T-cell (primary cell): ENCODE measurements around the gene ENDOG. TPM values are rescaled to one million over a fixed set of nuclear protein-coding genes. Genes with fewer than 3 reads are reported as not detected.

ENCODE experiments used
- ATAC-seq, 4 experiments: fragments of 200-7000 bp in 3 of 4; fragments of 150-1000 bp in 1 of 4; cut with Tn5 transposase; replicated peaks in 1 of 4; 1 replicate in 3 of 4; 2 replicates in 1 of 4; pipeline ENCODE4 v1.10.0; 2021; ENCODE audit warnings: moderate library complexity in 3 of 4, mild to moderate bottlenecking in 2 of 4, moderate number of reproducible peaks in 1 of 4
- CTCF ChIA-PET, 2 donors: fragments of 300-600 bp; sonication (Branson Sonifier 250); formaldehyde crosslinking; loops; one replicate each; lab custom pipeline; 2022; ENCODE audit warnings: antibody characterized with exemption in 2 of 2; lab: Charles Lee
- POLR2A ChIA-PET, 2 donors: fragments of 300-600 bp; sonication (Branson Sonifier 250); formaldehyde crosslinking; loops; one replicate each; lab custom pipeline; 2022; ENCODE audit warnings: antibody characterized with exemption in 2 of 2; lab: Charles Lee
- DNase-seq, 35 experiments: peaks; one replicate each; pipeline versions ENCODE4 v3.0.0 to v3.0.0-alpha.2; 2013 to 2023
- H3K27ac ChIP-seq: one replicate; pipeline ENCODE4 v1.5.1; 2013; ENCODE audit warnings: low read length
- H3K27me3 ChIP-seq, 2 experiments: replicated peaks in 1 of 2; 1 replicate in 1 of 2; 2 replicates in 1 of 2; pipeline versions ENCODE4 v1.6.1 to v1.7.0; 2013; ENCODE audit warnings: low read length in 1 of 2, mixed read lengths in 1 of 2; ENCODE audit not compliant: control insufficient read depth in 2 of 2, insufficient read depth in 2 of 2; ENCODE audit errors: extremely low read depth in 1 of 2
- H3K36me3 ChIP-seq, 2 donors: 1 replicate in 1 of 2; 2 replicates in 1 of 2; pipeline versions ENCODE4 v1.6.1 to v1.7.0; 2013; ENCODE audit warnings: low read length in 1 of 2; ENCODE audit not compliant: control insufficient read depth in 2 of 2, insufficient read depth in 1 of 2; ENCODE audit errors: extremely low read depth in 1 of 2
- H3K4me1 ChIP-seq, 2 experiments: 1 replicate in 1 of 2; 2 replicates in 1 of 2; pipeline versions ENCODE4 v1.6.1 to v1.7.0; 2013; ENCODE audit warnings: low read length in 2 of 2, mixed read lengths in 1 of 2; ENCODE audit not compliant: insufficient read depth in 2 of 2, control insufficient read depth in 1 of 2; ENCODE audit errors: extremely low read depth in 1 of 2
- H3K4me3 ChIP-seq, 2 donors: 1 replicate in 1 of 2; 2 replicates in 1 of 2; pipeline versions ENCODE4 v1.5.1 to v1.7.0; 2013; ENCODE audit warnings: mild to moderate bottlenecking in 2 of 2, low read length in 1 of 2, moderate library complexity in 1 of 2; ENCODE audit not compliant: control insufficient read depth in 1 of 2; ENCODE audit errors: extremely low read depth in 1 of 2
- H3K9me3 ChIP-seq: 2 replicates; pipeline ENCODE4 v1.7.0; 2013
- H3K27ac Mint-ChIP-seq, 2 donors: one replicate each; pipeline ENCODE4 v1.8.0; 2020 to 2021; ENCODE audit warnings: mild to moderate bottlenecking in 2 of 2, mixed read lengths in 2 of 2
- H3K27me3 Mint-ChIP-seq, 2 donors: one replicate each; pipeline ENCODE4 v1.8.0; 2021 to 2022; ENCODE audit warnings: mixed read lengths in 2 of 2
- H3K36me3 Mint-ChIP-seq: one replicate; pipeline ENCODE4 v1.8.0; 2021; ENCODE audit warnings: mixed read lengths
- H3K4me1 Mint-ChIP-seq, 3 donors: one replicate each; pipeline ENCODE4 v1.8.0; 2020 to 2022; ENCODE audit warnings: mixed read lengths in 3 of 3, mild to moderate bottlenecking in 1 of 3
- H3K4me3 Mint-ChIP-seq, 3 donors: one replicate each; pipeline ENCODE4 v1.8.0; 2020 to 2022; ENCODE audit warnings: mild to moderate bottlenecking in 3 of 3, mixed read lengths in 3 of 3, moderate library complexity in 3 of 3
- H3K9me3 Mint-ChIP-seq, 3 donors: one replicate each; pipeline ENCODE4 v1.8.0; 2020 to 2022; ENCODE audit warnings: mixed read lengths in 3 of 3
- WGBS: methylation state at CpG from one replicate; pipeline ENCODE4 v1.1.5; 2013; ENCODE audit warnings: missing lambda C conversion rate; ENCODE audit not compliant: insufficient coverage; 5-methylcytosine and 5-hydroxymethylcytosine counted together
- total RNA-seq, 35 experiments: library from RNA in 6 of 35; stranded (reverse) in 6 of 35; fragments of 120-200 nt in 1 of 35; gene quantifications; one replicate each; pipeline versions ENCODE4 v1.2.1 to v1.2.4 and lab custom pipeline; 2013 to 2026

The ENDOG gene
- total RNA-seq, 5 donors from 2014 or later (not counting 1 experiment from before 2014, with no cell fraction given) = 11.3 to 31.1 (median 25.1) TPM

GRCh38 chr9:128786681-128787601, 31.4 kb upstream of the ENDOG start, which contains the start of gene TBC1D13:
Gene TBC1D13, plus strand, starts transcription at chr9:128787253. Its CDS starts 101 bp downstream, at chr9:128787354.
- peak; percentile 77 to 94 (median 88) for DNase-seq
- Mint-ChIP-seq H3K4me1 (peaks cover 16 to 28% (median 21%) of the 10 kb centered on the region in 3 donors), H3K36me3 (peaks cover 10% of the 10 kb centered on the region), H3K4me3 (peak within 1 kb of the TSS; percentile 89 to 97 (median 91)), H3K9me3 (no peaks in the 10 kb centered on the region), H3K27ac (peak within 1 kb of the TSS; percentile 91 to 92), H3K27me3 (no peaks in the 10 kb centered on the region)
- H3K36me3 ChIP-seq = peaks cover 13 to 23% of the 10 kb centered on the region in 2 donors
- peak; percentile 95 to 97 (median 96) for ATAC-seq
- H3K27me3 ChIP-seq = no peaks in the 10 kb centered on the region
- no peaks in the 10 kb centered on the region for H3K9me3 ChIP-seq
- CTCF ChIA-PET = interaction anchor here in 1 of 2 donors (0.7 kb wide), 1 partner anchor 1003 kb away, joined by 3 read pairs; no protein-coding TSS in a partner anchor
- peak within 1 kb of the TSS; percentile 73 for H3K27ac ChIP-seq
- peak within 1 kb of the TSS; percentile 84 to 96 for H3K4me3 ChIP-seq
- POLR2A ChIA-PET = no interaction called here
- peaks cover 10 to 24% of the 10 kb centered on the region in 2 experiments for H3K4me1 ChIP-seq
- 8% methylated on average over 61 of the region's 64 CpGs for WGBS

DNA sequence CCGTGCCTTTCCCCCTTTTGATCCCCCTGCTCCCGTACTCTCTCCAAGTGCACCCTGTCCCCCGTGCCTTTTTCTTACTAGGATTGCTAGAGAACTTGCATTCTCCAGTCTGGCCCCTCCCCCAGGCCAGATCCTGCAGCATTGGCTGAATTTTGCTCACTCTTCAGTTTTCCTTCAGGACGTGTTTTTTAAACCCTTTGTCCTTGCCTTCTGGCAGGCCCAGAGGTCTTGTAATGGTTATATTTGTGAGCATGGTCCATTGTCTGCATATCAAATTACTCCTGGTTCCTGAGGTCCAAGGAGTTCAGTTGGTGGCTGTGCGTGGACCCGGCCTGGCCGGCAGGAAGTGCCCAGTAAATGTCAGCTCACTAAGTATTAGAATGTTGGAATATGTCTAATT, 30.6 kb upstream of the ENDOG start:
- peaks cover 10 to 24% of the 10 kb centered on the region in 2 experiments for H3K4me1 ChIP-seq
- H3K4me3 Mint-ChIP-seq = peak overlapping the region; percentile 89 to 97 (median 91)
- CTCF ChIA-PET = interaction anchor here in 1 of 2 donors (2.0 kb wide), 1 partner anchor 17 kb away, joined by 4 read pairs; no protein-coding TSS in a partner anchor
- H3K27me3 ChIP-seq = no peaks in the 10 kb centered on the region
- ATAC-seq = peak in 1 of 4 experiments; percentile 4
- no peaks in the 10 kb centered on the region for H3K27me3 Mint-ChIP-seq
- peak overlapping the region; percentile 84 to 96 for H3K4me3 ChIP-seq
- peaks cover 15 to 30% of the 10 kb centered on the region in 2 donors for H3K36me3 ChIP-seq
- no peaks in the 10 kb centered on the region for H3K9me3 ChIP-seq
- H3K4me1 Mint-ChIP-seq = peaks cover 16 to 29% (median 21%) of the 10 kb centered on the region in 3 donors
- peak overlapping the region; percentile 73 for H3K27ac ChIP-seq
- peak overlapping the region; percentile 90 to 91 for H3K27ac Mint-ChIP-seq
- H3K36me3 Mint-ChIP-seq = peaks cover 16% of the 10 kb centered on the region
- peak in 2 of 35 experiments; percentile 3 to 8 for DNase-seq
- no peaks in the 10 kb centered on the region for H3K9me3 Mint-ChIP-seq
- POLR2A ChIA-PET = no interaction called here
- WGBS = 34% methylated on average over 4 of the region's 7 CpGs

DNA sequence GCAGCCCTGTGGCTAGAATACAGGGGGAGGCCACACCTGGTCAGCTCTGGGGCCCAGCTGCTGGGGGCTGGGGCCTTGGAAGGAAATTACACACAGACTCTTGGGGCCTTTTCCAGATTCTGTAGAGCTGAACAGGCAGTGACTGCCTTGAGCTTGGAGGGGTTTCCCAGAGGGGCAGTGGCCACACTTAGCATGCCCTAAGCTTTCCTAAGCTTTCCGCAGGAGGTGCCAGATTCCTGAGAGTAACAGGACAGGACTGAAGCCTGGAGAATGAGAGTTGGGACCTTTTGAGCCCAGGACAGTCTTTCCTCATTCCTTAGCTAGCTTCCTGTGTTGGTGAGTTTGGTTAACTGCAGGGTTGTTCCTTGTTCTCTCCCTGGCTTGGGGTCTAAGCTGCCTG, 29.9 kb upstream of the ENDOG start:
- peaks cover 18 to 38% of the 10 kb centered on the region in 2 donors for H3K36me3 ChIP-seq
- H3K9me3 ChIP-seq = no peaks in the 10 kb centered on the region
- WGBS = 92% methylated on average over 1 of the region's 1 CpG
- Mint-ChIP-seq H3K36me3 (peaks cover 22% of the 10 kb centered on the region), H3K4me3 (peak overlapping the region; percentile 89 to 97 (median 91)), H3K4me1 (peaks cover 16 to 35% (median 21%) of the 10 kb centered on the region in 3 donors), H3K27me3 (no peaks in the 10 kb centered on the region), H3K9me3 (no peaks in the 10 kb centered on the region), H3K27ac (peak overlapping the region; percentile 90 to 91)
- no peak overlapping the region for H3K27ac ChIP-seq
- ATAC-seq (no peak), DNase-seq (no peak)
- ChIA-PET POLR2A (interaction anchor here (0.6 to 2.0 kb wide), 3 partner anchors 11 to 223 kb away, joined by 3 to 7 read pairs (median 5); no protein-coding TSS in a partner anchor), CTCF (interaction anchor here (0.6 to 2.0 kb wide), 4 partner anchors 17 to 41 kb away, joined by 3 to 5 read pairs (median 4); partner anchors contain the start of gene SPOUT1 (in 1 of the 2))
- H3K27me3 ChIP-seq = no peaks in the 10 kb centered on the region
- H3K4me3 ChIP-seq = no peak overlapping the region
- H3K4me1 ChIP-seq = peaks cover 10 to 24% of the 10 kb centered on the region in 2 experiments

DNA sequence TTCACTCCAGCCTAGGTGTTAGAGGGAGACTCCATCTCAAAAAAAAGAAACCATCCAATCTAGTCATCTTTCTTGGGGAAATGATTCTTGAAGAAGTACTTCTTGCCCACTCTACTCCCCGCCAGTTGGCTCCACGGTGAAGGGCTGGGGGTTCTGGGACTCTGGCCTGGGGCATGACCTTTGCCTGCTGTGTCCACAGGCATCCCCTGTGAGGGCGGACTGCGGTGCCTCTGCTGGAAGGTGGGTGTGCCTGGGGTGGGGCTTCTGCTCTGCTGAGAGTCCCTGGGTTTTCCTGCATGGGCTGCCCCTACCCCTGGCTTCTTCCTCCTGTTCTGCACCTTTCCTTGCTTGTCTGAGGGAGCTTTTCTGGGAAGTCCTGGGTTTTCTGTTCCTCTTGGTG, 27.8 kb upstream of the ENDOG start:
- peaks cover 16 to 41% (median 24%) of the 10 kb centered on the region in 3 donors for H3K4me1 Mint-ChIP-seq
- H3K4me3 Mint-ChIP-seq = no peak overlapping the region
- Histone ChIP-seq H3K36me3 (peaks cover 26 to 49% of the 10 kb centered on the region in 2 donors), H3K9me3 (no peaks in the 10 kb centered on the region), H3K4me1 (peaks cover 10 to 24% of the 10 kb centered on the region in 2 experiments), H3K27ac (no peak overlapping the region), H3K27me3 (no peaks in the 10 kb centered on the region), H3K4me3 (no peak overlapping the region)
- no peak overlapping the region for H3K27ac Mint-ChIP-seq
- no peaks in the 10 kb centered on the region for H3K9me3 Mint-ChIP-seq
- DNase-seq = no peak
- ChIA-PET POLR2A (no interaction called here), CTCF (no interaction called here)
- H3K36me3 Mint-ChIP-seq = peaks cover 30% of the 10 kb centered on the region
- no peaks in the 10 kb centered on the region for H3K27me3 Mint-ChIP-seq
- ATAC-seq = no peak
- 100% methylated on average over 1 of the region's 4 CpGs for WGBS

DNA sequence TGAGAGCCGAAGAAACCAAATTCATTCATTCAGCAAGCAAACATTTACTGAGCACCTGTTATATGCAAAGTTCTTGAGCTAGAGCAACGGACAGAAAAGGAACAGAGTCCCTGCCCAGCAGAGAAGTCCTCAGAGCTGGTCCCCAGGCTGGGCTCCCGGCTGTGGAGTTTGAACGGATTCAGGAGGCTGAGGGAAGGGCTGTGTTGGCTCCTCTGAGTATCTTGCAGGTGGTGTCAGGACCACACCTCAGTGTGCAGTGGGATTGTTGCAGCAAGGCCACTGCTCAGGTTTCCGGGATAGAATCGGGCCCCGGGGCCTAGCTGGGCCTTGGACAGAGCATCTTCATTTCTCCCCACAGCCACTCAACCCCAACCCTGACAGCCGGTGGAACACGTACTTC, 26.2 kb upstream of the ENDOG start:
- no peaks in the 10 kb centered on the region for H3K9me3 Mint-ChIP-seq
- no peak overlapping the region for H3K27ac Mint-ChIP-seq
- H3K27me3 Mint-ChIP-seq = no peaks in the 10 kb centered on the region
- no peak overlapping the region for H3K4me3 Mint-ChIP-seq
- Histone ChIP-seq H3K4me1 (peaks cover 9 to 15% of the 10 kb centered on the region in 2 experiments), H3K27ac (no peak overlapping the region), H3K9me3 (no peaks in the 10 kb centered on the region), H3K36me3 (peaks cover 27 to 59% of the 10 kb centered on the region in 2 donors), H3K4me3 (no peak overlapping the region), H3K27me3 (no peaks in the 10 kb centered on the region)
- peaks cover 16 to 35% (median 20%) of the 10 kb centered on the region in 3 donors for H3K4me1 Mint-ChIP-seq
- no peak for DNase-seq
- ChIA-PET POLR2A (no interaction called here), CTCF (interaction anchor here in 1 of 2 donors (0.6 kb wide), 1 partner anchor 147 kb away, joined by 4 read pairs; no protein-coding TSS in a partner anchor)
- H3K36me3 Mint-ChIP-seq = peaks cover 30% of the 10 kb centered on the region
- no peak for ATAC-seq
- WGBS = 98% methylated on average over 7 of the region's 9 CpGs
